Activated CD8-positive, alpha-beta memory T cell treated with anti-CD3 and anti-CD28 coated beads for 24 hours (primary cell): ENCODE measurements around the gene BMI1.
"Not testable (repeated sequence)": the region's sequence is repeated elsewhere in the genome, so short reads cannot be mapped to it uniquely, and the experiment has no call there.

ENCODE experiments used
- DNase-seq: peaks from one replicate; pipeline ENCODE4 v3.0.0-alpha.2; 2020

BMI1 gene

DNA sequence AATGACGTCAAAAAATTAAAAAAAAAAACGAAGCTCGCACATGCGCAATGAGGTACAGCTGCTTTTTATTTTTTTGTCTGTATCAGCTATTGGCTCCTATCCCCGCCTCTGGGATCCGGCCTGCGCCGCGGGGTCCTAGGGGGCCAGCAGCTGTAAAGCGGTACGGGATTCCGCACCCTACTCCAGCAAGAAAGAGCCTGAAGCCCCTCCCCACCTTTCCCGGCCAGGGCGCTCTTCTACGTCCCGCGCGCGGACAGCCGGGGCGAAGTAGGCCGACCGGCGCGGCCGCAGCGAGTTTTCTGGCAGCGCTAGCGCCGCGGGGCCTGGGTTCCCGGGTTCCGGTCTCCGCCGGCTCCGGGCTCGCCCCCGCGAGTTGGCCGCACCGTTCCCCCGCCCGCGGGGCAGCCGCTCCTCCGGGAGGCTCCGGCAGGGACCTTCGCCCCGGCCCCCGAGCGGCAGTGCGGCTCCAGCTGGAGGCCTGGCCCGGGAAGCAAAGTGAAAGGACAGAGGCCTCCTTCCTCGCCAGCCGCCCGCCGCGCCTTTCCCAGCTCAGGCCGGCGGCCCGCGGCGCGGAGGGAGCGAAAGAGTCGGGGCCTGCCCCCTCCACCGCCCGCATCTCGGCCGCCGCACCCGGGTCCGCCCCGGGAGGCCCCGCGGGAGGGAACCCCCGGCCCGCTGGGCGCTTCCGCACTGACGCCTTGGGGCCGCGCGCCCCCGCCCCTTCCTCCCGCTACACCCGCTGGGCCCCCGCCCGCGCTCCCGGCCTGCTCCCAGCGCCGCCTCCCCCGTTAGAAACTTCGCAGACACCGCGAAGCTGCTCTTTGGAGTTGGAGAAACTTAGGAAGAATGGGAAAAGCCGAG, 19.7 kb downstream of the BMI1 start:
- DNase-seq = peak; percentile 87

DNA sequence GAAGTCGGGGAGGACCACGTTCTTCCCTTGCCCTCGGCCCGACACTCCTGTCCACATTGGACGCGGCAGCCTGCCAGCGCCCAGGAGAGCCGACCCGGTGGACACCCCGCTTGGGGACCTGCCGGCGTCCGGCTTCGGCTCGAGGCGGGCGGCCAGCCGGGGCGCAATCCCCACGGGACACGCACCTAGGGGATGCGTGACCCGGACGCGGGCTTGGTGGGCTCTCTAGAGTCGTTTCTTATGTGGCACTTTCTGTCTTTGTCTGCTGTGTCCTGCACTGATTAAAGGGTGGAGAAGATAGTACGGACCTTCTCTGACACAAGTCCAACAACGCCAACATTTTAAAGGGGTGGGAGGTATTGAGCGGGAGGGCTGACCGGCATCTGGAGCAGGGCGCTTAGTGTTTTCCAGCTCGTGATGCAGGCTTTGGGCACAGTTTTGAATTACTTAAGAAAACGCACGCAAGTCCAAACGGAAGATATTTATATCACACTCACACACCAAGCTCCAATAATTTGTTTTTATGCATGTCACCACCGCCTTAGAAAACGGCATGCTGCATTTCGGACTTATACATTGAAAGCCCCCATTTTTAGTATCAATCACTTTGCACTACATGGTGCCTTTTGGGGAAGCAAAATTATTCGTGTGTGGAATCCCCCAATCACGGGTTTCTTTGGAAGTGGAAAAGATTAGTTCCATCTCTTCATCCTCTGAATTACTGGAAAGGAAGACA, 20.5 kb downstream of the BMI1 start:
- DNase-seq = no peak

GRCh38 chr10:22341926-22342196, 21.0 kb downstream of the BMI1 start:
- DNase-seq = no peak

GRCh38 chr10:22342421-22342820, 21.5 kb downstream of the BMI1 start:
- DNase-seq = no peak

GRCh38 chr10:22343731-22344130, 22.8 kb downstream of the BMI1 start:
- DNase-seq = no peak

DNA sequence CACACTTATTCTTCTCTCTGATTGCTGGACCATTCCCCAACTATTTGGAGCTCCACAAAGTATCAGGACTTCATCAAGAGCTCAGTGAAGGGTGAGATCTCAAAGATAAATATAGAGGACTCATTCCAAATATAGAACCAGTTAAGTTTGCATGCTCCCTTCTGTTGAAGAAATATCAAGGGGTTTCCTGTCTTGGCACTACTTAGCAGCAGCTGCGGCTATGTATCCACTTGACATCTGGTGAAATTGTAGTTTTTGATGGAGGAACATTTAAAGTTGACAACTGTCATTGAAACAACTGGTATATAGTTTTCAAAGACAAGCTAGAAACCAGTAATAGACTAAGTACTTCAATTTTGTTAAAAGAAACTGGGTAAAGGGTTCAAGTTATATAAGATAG, 23.4 kb downstream of the BMI1 start:
- DNase-seq = no peak

DNA sequence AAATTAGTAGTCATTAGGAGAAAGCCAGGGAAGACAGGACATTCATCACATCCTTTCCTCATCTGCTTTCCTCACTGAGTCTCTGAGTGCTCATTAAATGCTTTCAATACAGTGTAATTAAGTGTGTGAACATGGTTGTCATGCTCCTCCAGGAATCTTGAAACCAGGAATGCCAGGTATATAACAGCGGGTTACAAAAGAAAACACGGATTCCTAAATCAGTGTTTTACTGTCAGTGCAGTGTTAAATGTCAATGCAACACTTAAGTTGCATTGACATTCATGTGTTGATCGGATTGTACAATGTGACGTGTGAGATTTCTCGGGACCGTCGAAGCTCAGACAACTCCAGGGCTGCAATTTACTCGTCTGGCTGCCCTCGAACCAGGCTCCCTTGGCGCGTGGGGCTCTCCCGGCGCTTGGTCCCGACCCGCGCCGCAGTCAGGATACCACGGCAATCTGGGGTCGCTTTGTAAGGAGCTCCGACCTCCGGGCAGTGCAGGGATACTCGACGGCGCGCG, 23.9 kb downstream of the BMI1 start:
- no peak for DNase-seq

- peak; percentile 72 for DNase-seq
These were observed 24.6 kb downstream of the BMI1 start, which contains the start of gene SPAG6 for GRCh38 chr10:22345301-22346095. TSS of gene SPAG6 (plus strand) at chr10:22345496. CDS start at chr10:22345612, 116 bp downstream.

GRCh38 chr10:22346096-22346661, 25.3 kb downstream of the BMI1 start:
- no peak for DNase-seq

DNA sequence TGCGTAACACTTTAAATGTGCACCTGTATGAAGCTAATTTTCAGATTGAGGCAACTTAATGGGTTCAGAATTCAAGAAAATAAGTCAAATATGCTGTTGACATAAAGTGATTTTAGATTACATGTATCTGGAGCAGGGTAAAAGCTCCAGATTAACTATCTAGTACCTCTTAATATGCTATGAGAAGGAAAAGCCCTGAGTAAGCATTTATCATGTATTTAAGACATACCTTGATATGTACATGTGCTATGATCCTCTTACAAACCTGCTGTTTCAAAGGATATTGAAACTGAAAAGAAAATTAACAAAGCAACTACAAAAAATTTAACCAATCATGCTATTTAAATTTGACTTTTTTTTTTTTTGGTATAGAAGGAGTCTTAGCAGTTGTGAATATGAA, 28.9 kb downstream of the BMI1 start:
- DNase-seq = no peak

- DNase-seq = no peak
These were observed 30.3 kb downstream of the BMI1 start for GRCh38 chr10:22351131-22351703.

DNA sequence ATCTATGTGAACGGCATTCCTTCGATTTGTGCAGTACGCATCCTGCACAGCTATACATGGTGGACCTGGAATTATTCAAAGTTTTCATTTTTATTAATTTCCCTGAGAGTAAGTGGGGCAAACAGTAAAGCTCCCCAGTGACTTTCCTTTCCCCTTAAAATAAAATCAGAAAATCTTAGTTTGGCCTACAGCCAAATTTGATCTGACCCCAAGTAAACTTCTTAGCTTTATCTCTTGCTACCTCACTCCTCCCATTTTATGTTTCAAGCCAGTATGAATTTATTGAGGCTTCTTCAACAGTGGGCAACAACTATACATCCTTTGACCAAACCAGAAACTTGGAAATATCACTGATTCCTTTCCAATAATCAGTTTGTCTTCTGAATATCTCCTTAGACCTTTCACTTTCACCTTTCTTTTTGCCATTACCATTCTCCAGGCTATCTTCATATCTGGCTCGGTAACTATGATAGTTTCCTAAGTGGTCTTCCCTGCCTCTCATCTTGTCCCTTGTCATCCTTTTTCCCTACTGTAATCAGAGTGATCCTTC, 35.5 kb downstream of the BMI1 start:
- DNase-seq = no peak

DNA sequence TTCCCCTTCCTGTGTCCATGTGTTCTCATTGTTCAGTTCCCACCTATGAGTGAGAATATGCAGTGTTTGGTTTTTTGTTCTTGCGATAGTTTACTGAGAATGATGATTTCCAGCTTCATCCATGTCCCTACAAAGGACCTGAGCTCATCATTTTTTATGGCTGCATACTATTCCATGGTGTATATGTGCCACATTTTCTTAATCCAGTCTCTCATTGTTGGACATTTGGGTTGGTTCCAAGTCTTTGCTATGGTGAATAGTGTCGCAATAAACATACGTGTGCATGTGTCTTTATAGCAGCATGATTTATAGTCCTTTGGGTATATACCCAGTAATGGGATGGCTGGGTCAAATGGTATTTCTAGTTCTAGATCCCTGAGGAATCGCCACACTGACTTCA, 36.9 kb downstream of the BMI1 start:
- DNase-seq = not testable (repeated sequence)

DNA sequence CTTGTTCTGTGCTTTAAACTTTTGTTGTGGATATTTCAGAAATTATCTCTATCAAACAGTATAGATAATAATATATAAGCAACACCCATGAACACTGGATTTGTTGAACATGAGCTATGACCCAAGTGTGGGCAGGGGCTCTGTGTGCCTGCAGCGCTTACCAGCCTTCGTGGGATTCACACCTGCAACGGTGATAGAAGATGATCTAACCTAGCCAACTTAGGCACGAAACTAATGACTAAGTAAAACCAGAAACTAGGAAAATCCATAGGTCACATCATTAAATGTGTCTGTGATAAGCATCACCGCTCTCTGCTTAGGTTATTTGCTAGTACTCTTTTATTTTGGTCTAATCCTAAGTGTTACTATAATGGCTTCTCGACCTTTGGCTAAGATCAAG, 42.4 kb downstream of the BMI1 start:
- DNase-seq = no peak

GRCh38 chr10:22364407-22365140, 43.7 kb downstream of the BMI1 start:
- no peak for DNase-seq

- DNase-seq = no peak
These were observed 44.3 kb downstream of the BMI1 start for GRCh38 chr10:22365233-22365632.

- no peak for DNase-seq
These were observed 44.9 kb downstream of the BMI1 start for GRCh38 chr10:22365644-22366434.

- no peak for DNase-seq
These were observed 45.5 kb downstream of the BMI1 start for GRCh38 chr10:22366435-22366703.

DNA sequence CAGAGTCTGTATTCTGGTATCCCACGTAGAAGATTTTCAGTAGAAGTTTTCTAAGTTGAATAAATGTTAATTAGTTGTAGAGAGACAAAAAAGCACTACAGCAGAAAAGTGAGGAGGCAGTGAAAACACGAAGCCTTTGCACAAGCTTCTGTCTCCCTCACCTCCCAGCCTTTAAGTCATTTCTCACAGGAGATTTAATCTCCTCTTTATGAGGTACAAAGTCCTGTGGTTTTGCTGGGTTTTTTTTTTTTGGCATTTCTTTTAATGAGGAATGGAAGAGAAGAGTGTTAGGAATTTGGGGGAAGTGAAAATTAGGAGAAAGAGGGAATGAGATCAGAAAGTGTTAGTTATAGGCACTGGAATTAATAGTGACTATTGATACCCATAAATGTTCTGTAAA, 45.9 kb downstream of the BMI1 start:
- no peak for DNase-seq

DNA sequence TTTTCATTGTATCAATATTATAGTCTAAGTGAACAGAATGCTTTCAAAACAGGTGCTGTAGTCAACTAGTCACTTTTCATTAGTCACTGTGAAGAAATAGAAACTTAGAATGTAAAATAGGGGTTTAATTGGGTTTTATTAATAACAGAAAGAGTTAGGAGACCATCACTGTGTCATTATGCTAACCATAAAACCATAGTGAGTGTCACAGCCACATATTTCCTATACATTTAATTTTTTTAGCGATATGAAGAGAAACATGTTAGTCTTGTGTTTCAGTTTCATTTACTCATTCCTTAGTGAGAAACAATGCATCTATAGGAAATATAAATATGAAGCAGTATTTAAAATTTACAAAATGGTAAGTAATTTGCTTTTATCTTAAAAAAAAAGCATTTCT, 46.6 kb downstream of the BMI1 start:
- no peak for DNase-seq

DNA sequence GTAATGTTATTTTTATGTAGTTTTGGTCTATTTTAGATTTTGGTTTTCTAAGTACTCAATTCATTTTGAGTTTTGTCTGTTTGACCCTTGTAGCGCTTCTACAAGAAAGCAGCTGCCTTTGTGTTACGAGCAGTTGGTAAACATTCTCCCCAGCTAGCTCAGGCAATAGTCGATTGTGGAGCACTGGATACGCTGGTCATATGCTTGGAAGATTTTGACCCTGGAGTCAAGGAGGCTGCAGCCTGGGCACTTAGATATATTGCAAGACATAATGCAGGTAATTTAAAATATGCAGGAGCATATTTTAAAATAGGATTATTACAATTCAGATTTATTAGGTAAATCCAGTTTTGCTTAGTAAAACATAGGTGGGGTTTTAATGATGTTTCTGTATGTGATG, 47.5 kb downstream of the BMI1 start:
- DNase-seq = no peak
